HG02970 (cell line): ENCODE measurements around the gene SUV39H1.

Experiments used
- ATAC-seq: cut with Tn5 transposase; IDR thresholded peaks from one replicate; pipeline ENCODE4 v1.9.1; 2021; ENCODE audit warnings: mild to moderate bottlenecking, moderate library complexity, moderate number of reproducible peaks; ENCODE audit not compliant: unreplicated experiment, low FRiP score

The SUV39H1 gene

DNA sequence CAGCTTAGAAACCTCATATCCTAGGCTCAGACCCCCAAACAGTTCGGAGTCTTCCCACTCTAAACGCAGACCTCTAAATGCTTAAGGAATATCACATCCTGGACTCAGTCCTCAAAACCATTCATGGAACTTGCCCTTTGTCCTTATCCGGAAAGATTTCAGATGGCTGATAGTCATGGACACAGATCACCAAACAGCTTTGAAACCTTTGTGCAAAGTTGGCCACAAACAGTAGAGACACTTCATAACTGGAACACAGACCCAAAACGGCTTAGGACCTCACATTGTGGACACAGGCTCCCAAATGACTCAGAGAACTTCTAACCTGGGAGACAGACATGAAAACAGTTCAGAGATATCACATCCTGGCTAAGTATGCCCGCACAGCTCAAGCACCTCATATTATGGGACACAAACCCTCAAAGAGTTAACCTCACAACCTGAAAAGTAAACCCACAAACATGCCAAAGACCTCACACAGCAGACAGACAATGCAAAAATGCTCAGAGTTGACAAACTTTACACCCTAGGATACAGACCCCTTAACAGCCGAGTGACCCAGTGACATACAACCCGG lies 15.5 kb downstream of the SUV39H1 start:
- no peak for ATAC-seq

DNA sequence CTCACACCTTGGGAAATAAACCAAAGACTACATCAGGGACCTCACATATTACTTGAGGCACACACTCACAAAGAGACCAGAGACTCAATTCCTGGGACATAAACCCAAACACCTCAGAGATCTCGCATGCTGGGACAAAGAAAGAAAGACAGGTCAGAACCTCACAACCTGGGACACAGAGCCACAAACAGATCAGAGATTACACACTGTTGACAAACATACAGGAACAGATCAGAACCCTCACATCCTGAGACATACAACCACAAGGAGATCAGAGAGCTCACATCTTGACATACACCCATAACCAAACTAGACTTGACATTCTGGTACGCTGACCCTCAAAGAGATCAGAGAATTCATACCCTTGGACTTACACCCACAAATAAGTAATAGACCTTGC lies 17.3 kb downstream of the SUV39H1 start:
- no peak for ATAC-seq

DNA sequence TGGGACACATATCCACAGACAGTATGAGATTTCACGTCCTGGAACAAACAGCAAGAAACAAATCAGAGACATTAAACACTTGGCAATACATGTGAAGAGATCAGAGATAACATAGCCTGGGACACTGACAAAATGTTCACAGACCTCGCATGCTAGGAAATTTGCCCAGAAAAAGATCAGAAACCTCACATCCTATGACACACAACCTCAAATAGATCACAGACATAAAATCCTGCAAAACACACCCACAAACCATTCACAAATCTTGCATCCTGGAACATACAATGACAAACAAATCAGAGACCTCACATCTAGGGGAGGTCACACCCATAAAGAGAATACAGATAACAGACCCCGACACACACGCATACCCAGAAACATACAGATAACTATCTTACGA lies 18.0 kb downstream of the SUV39H1 start:
- no peak for ATAC-seq

DNA sequence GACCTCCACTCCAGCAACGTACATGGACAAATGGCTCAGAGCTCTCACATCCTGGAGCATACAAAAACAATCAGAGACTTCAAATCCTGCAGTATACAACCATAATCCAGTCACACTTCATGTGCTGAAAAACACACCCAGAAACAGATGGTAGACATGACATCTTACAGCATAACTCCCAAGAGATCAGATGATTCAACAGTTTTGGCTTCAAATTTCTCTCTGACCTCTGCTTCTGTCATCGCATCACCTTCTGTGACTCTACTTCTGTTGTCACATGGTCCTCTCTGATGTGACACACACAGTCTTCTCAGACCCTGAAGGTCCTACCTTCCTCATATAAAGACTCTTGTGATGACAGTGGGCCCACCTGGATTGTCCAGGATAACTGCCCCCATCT lies 18.5 kb downstream of the SUV39H1 start:
- ATAC-seq = no peak

DNA sequence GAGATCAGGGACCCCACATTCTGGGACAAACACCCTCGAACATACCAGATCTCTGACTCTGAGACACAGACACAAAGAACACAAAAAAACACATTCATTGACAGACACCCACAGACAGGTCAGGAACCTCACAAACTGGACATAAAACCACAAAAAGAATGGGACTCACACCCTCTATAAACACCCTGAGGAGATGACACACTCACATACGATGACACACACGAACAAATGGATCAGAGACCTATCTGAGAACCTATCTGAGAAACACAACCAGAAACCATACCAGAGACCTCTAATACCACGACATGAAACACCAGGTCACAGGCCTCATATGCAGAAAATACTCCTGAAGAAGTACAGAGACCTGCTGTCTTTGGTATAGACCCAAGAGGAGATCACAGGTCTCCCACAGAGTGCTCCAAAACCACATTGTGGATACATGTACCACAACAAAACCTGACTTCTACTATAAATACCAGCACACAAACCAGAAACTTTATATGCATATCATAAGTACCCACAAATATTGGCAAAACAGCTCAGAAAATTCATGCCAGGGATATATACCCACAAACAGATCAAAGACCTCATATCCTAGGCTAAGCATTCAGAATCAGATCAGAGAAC lies 19.5 kb downstream of the SUV39H1 start:
- no peak for ATAC-seq

DNA sequence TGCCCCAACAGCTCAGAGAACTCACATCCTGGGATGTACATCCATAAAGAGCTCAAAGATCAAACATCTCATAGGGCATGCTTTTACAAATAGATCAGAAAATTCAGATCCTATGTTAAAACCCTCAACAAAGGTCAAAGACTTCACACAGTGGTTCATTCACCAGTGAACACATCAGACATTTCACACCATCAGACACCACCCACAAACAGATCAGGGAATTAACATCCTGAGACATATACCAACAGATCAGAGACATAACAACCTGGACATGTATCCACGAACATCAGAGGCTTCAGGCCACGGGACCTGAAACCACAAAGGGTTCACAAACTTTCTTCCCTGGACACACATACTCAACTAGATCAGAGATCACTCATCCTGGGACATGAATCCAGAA lies 23.4 kb downstream of the SUV39H1 start:
- ATAC-seq = no peak

DNA sequence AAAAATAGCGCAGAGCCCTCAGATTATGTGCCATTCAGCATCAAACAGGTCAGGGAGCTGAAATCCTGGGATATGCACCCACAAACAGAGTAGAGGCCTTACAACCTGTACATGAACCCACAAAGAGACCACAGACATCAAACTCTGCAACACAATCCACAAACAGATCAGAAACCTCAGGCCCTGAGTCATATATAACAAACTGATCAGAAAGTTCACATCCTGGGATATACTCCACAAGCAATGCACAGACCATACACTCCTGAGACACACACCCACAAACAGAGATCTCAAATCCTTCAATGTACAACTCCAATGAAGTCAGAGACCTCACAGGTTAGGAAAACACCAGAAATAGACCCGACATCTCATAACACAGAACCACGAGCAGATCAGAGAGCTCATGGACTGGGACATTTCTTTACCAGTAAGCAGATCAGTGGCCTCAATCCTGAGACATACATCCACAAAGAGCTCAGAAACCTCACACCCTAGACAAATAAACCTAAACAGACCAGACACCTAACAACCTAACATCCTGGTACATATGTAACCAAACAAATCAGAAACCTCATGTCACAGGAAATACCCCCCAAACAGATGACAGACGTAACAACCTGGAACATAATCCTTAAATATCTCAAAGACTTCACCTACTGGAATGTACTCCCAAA lies 24.2 kb downstream of the SUV39H1 start:
- no peak for ATAC-seq

DNA sequence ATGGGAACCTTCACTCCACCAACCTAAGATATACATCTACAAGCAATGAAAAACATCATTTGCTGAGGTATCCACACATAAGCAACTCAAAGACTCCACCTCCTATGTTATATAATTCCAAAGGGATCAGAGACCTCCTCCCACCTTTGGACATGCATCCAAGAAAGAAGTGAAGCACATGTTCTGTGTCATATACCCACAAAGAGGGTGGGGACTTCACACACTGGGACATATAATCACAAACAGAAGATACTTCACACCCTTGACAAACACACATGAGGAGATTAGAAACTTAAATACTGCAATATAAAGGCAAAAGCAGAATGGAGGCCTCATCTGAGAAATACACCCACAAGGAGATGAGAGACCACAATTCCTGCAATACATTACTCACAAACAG lies 25.4 kb downstream of the SUV39H1 start:
- no peak for ATAC-seq

DNA sequence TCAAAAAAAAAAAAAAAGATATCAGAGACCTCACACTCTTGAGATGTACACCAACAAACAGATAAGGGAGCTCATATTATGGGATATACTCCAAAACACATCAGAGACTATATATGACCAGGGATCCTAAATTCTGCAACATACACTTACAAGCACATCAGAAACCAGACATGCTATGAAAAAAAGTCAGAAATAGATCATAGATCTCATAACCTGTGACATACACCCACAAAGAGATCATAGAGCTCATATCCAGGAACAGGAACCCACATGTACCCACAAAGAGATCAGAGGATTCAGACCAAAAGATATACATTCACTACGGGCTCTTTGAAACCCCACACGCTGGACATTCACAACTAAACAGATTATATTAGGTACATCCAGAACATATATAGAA lies 30.1 kb downstream of the SUV39H1 start:
- no peak for ATAC-seq

DNA sequence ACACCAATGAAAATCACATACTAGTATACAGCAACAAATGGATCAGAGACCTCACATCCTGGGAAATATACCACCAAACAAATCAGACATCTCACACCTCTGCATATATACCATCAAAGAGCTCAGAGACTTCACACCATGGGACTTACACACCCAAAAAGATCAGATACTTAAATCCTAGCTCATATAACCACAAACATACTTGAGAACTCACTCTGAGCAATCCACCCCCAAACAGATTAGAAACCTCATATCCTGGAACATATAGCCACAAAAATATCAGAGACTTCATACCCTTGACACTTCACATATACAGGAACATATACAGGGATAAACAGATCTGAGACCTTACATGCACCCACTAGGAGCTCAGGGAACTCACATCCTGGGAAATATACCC lies 32.1 kb downstream of the SUV39H1 start:
- ATAC-seq = no peak

DNA sequence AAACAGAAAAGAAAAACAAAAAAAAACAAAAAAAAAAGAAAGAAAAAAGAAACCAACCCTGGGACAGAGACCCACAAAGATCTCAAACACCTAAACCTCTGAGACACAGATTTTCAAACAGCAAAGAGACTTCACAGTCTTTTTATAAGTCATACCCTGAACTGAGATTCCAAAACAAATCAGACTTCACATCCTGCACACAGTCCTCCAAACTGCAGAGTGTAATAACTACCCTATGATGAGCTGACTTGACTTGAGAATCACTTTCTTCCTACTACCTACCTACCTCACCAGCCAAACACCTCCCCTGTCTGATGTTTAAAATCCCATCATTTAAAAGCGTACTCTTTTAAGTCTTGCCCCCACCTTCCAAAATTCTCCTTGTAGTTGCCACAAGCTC lies 39.8 kb downstream of the SUV39H1 start:
- no peak for ATAC-seq

DNA sequence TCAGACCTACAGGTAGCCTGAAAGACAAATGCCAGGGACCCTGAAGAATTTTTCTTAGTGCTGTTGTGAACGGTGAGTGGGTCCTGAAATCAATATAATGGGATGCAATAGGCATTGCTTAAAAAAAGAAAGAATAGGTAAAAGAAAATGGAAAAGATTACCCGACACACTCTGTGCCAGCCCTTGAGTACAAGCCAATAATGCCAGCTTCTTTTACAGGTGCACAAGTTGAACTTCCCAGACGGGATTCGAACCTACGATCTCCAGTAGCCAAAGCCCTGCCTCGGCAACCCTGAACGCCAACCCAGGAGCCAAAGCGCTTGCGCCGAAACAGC lies 40.3 kb downstream of the SUV39H1 start:
- no peak for ATAC-seq

DNA sequence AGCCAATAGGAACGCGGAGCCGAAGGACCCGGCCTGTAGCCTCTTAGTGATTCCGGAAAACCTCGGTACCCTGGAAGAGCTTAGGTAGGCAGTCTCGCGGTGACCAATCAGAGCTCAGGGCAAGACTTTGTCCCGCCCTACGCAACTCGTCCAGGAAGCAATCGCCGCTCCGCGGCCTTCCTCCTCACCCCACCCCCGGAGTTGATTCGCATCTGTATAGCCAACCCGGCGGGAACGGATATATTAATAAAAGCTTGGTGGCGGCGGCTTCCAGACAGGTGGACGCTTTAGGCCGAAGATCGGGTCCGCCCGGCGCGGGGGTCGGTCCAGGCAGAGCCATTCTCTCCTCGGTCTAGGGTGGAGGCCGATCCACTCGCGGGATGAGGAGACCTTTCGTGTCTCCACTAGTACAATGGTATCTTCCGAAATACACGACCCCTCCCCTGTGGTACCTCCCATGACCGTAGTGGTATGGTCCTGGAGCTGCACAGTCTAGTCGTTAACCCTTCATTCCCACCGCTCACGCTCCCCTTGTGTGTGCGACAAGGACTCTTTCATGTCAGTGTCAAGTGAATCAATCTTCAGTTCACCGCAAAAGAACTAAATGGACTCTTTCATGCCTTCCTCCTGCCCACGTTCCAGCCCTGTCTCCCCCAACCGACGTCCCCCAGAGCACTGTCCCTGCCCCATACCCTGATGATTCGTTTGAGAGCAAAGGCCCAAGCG lies 40.8 kb downstream of the SUV39H1 start:
- ATAC-seq = peak; percentile 87

DNA sequence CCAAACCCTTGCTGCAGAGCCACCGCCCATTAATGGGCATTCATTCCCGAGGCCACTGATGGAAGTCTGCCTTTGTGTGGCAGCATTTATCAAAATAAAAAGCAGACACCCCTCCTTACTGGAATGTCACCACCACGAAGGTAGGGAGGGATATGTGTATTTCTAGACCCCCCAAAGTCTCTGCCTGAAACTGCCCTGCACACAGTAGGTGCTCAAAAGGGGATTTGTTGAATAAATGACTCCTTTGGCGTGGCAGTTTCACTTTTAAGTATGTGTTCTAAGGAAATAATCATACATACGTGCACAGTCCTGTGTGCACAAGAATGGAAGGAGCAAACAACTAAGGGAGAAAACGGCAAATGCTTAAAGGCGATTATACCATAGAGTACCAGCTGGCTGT lies 41.4 kb downstream of the SUV39H1 start:
- no peak for ATAC-seq

DNA sequence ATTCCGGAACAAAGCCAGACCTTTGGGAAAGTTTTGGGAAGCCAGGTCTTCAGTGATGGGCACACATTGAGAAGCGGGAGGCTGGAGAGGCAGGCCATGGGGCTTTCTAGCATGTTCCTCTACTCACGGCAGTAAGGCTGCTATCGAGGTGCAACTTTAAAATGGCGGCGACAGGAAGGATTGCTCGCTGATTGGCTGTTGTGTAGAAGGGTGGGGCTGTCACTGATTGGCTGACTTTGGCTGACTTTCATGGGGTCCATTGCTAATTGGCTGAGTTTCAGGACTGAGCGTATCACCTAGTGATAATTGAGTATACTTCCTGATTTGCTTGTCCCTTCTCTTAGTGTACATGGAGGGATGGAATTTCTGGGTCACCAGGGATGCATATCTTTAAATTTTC lies 45.3 kb downstream of the SUV39H1 start:
- ATAC-seq = no peak

DNA sequence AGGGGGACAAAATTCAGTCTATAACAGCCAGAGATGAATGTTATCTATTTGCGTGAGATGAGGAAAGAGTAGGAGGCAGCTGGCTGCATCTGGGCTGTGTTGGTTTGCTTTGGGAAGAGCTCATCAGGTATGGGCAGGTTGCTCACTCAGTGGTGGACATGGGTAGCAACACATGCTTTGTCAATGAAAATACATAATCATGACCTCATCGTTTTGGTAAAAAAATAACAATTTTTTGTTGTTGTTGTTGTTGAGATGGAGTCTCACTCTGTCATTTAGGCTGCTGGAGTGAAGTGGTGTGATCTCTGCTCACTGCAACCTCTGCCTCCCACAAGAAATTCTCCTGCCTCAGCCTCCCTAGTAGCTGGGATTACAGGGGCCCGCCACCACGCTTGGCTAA lies 48.7 kb downstream of the SUV39H1 start:
- ATAC-seq = no peak

DNA sequence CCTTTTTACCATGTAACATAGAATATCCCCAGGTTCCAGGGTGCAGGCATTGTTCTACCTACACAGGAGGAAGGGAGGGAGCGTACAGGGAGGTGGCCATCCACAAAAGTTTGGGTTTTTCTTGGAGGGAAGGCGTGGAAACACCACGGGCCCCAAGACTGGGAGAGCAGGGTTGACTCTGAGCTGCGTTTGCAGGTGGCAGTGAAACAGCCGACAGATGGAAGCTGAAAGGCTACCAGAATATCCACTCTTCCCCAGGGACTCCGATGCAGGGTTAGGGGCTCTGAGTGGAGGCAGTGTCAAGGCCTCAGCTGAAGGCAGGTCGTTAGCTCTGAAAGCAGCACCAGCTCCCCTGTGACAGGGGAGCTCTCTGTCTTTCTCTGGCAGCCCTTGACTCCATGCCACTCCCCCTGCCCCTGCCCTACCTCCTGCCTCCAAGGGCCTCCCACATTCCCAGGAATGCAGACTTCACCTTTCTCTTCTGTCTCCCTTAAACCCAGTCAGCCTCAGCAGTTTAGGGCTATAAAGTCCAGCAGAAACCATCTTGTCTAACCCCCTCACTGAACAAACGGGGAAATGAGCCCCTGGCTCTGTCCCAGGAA lies 51.0 kb downstream of the SUV39H1 start:
- no peak for ATAC-seq

DNA sequence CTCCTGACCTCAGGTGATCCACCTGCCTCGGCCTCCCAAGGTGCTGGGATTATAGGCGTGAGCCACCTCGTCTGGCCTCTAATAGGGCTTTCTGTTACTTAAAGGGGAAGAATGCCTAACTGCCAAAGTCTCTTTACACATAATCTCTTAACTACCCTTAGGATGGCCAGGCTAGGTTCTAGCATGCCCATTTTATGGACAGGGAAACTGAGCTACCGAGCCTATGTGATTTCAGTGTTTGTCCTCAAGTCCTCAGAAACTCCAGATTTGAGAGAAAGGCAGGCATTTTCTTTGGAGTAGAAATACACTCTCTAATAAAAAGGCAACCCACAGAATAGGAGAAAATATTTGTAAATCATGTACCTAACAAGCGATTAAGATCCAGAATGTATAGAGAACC lies 52.6 kb downstream of the SUV39H1 start:
- no peak for ATAC-seq

DNA sequence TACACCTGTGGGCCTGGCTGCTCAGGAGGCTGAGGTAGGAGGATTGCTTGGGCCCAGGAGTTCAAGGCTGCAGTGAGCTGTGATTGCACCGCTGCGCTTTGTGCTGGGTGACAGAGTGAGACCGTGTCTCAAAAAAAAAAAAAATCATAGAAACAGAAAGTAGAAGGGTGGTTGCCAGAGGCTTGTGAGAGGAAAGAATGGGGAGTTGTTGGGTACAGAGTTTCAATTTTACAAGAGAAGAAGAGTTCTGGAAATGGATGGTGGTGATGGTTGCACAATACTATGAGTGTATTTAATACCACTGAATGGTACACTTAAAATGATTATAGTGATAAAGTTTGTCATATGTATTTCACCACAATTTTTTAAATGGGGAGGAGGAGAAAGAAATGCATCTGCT lies 54.8 kb downstream of the SUV39H1 start:
- no peak for ATAC-seq

DNA sequence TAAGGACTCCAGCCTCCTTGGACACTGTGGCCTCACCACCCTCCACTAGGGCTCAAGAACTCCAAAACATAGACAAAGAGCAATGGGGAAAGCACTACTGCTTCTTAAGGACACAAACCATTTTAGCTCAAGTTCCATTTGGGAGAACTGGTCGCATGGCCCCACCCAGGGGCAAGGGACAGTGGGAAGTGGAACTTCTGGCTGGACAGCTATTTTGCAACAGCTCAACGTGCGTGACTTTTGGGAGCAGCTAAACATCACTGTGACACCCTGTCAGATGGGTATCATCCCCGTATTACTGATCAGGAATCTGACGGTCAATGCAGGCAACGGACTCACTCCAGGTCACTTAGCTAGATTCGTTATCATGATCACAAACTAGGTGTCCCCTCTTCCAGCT lies 56.0 kb downstream of the SUV39H1 start:
- no peak for ATAC-seq

DNA sequence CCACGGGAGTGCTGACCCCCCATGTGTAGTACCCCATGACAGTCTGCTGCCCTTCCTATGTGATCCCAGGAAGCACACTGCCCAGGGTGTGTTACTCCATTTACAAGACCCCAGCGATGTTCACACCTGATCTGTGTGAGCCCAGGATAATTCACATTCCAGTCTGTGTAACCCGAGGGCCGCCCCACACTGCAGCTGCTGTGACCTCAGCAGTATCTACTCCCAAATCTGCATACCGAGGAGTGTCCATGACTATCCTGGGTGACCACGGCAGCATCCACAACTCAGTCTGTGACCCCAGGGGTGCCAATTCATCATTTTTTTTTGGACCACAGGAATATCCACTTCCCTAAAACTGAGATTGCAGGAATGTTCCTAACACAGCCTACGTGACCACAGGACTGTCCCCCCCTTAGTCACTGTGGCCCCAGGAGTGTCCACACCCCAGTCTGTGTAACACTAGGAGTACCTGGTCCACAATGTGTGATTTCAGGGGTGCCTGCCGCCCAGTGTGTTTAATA lies 57.2 kb downstream of the SUV39H1 start:
- no peak for ATAC-seq
